ENCODE data around the gene BTF3L4. TPM values are rescaled to one million over a fixed set of nuclear protein-coding genes. Genes with fewer than 3 reads are reported as not detected.
"Not testable (repeated sequence)": the region's sequence is repeated elsewhere in the genome, so short reads cannot be mapped to it uniquely, and the experiment has no call there.

BTF3L4 gene
- total RNA-seq, 2 donors from 2014 or later = 20.2 to 29.8 TPM

GRCh38 chr1:52041551-52042185 lies 14.4 kb upstream of the BTF3L4 start:
- H3K9me3 Mint-ChIP-seq = no peaks in the 10 kb centered on the region
- no peak overlapping the region for H3K4me3 Mint-ChIP-seq
- peaks cover 9% of the 10 kb centered on the region for H3K4me1 Mint-ChIP-seq
- peaks cover 70% of the 10 kb centered on the region for H3K36me3 Mint-ChIP-seq (ENCODE audit: low read depth)
- ATAC-seq (replicated peaks) = no peak
- H3K27ac Mint-ChIP-seq = no peak overlapping the region
- no peaks in the 10 kb centered on the region for H3K27me3 Mint-ChIP-seq

GRCh38 chr1:52045236-52045635 lies 10.9 kb upstream of the BTF3L4 start:
- H3K4me1 Mint-ChIP-seq = peaks cover 13% of the 10 kb centered on the region
- ATAC-seq (replicated peaks) = no peak
- H3K36me3 Mint-ChIP-seq (ENCODE audit: low read depth) = peaks cover 46% of the 10 kb centered on the region

GRCh38 chr1:52045666-52046195 lies 10.4 kb upstream of the BTF3L4 start:
- H3K36me3 Mint-ChIP-seq (ENCODE audit: low read depth) = peaks cover 46% of the 10 kb centered on the region
- not testable (repeated sequence) for H3K27ac Mint-ChIP-seq, H3K27me3 Mint-ChIP-seq

More at GRCh38 chr1:52045236-52045635, 10.9 kb upstream of the BTF3L4 start:
- H3K4me3 Mint-ChIP-seq = no peak overlapping the region
- H3K27me3 Mint-ChIP-seq = no peaks in the 10 kb centered on the region
- H3K27ac Mint-ChIP-seq = no peak overlapping the region
- no peaks in the 10 kb centered on the region for H3K9me3 Mint-ChIP-seq

GRCh38 chr1:52049337-52049736 lies 6.8 kb upstream of the BTF3L4 start:
- ATAC-seq (replicated peaks); H3K4me3 Mint-ChIP-seq; H3K27ac Mint-ChIP-seq; H3K27me3 Mint-ChIP-seq; H3K9me3 Mint-ChIP-seq: not testable (repeated sequence)
- Mint-ChIP-seq H3K36me3 (ENCODE audit: low read depth) (peaks cover 58% of the 10 kb centered on the region), H3K4me1 (peaks cover 23% of the 10 kb centered on the region)

More at GRCh38 chr1:52045666-52046195, 10.4 kb upstream of the BTF3L4 start:
- not testable (repeated sequence) for H3K9me3 Mint-ChIP-seq; H3K4me3 Mint-ChIP-seq; ATAC-seq (replicated peaks)
- H3K4me1 Mint-ChIP-seq = peaks cover 13% of the 10 kb centered on the region

GRCh38 chr1:52053862-52054261 lies 2.2 kb upstream of the BTF3L4 start:
- H3K27me3 Mint-ChIP-seq = no peaks in the 10 kb centered on the region
- H3K9me3 Mint-ChIP-seq = no peaks in the 10 kb centered on the region
- peak overlapping the region; percentile 98 for H3K27ac Mint-ChIP-seq
- no peak for ATAC-seq (replicated peaks)
- peak overlapping the region; percentile 100 for H3K4me3 Mint-ChIP-seq
- peaks cover 76% of the 10 kb centered on the region for H3K36me3 Mint-ChIP-seq (ENCODE audit: low read depth)
- H3K4me1 Mint-ChIP-seq = peaks cover 24% of the 10 kb centered on the region

- ATAC-seq (replicated peaks) = no peak
- peak overlapping the region; percentile 98 for H3K27ac Mint-ChIP-seq
- H3K4me1 Mint-ChIP-seq = peaks cover 27% of the 10 kb centered on the region
- H3K27me3 Mint-ChIP-seq = no peaks in the 10 kb centered on the region
- H3K9me3 Mint-ChIP-seq = no peaks in the 10 kb centered on the region
- H3K4me3 Mint-ChIP-seq = peak overlapping the region; percentile 100
- H3K36me3 Mint-ChIP-seq (ENCODE audit: low read depth) = peaks cover 83% of the 10 kb centered on the region
Observed at GRCh38 chr1:52054496-52055065, 1.5 kb upstream of the BTF3L4 start.

- Mint-ChIP-seq H3K4me3 (peak within 1 kb of the TSS; percentile 100), H3K27me3 (no peaks in the 10 kb centered on the region), H3K27ac (peak within 1 kb of the TSS; percentile 98), H3K9me3 (no peaks in the 10 kb centered on the region), H3K4me1 (peaks cover 27% of the 10 kb centered on the region), H3K36me3 (ENCODE audit: low read depth) (peaks cover 86% of the 10 kb centered on the region)
- peak; percentile 75 for ATAC-seq (replicated peaks)
Observed at GRCh38 chr1:52055066-52055865, 829 bp upstream of the BTF3L4 start, which contains the start of gene TXNDC12. TXNDC12 (minus strand) TSS chr1:52055191; CDS start chr1:52055096, 95 bp downstream.

GRCh38 chr1:52055866-52056162 lies 281 bp upstream of the BTF3L4 start:
- peak overlapping the region; percentile 100 for H3K4me3 Mint-ChIP-seq
- H3K4me1 Mint-ChIP-seq = peaks cover 27% of the 10 kb centered on the region
- peak overlapping the region; percentile 98 for H3K27ac Mint-ChIP-seq
- H3K27me3 Mint-ChIP-seq = no peaks in the 10 kb centered on the region
- ATAC-seq (replicated peaks) = no peak
- peaks cover 86% of the 10 kb centered on the region for H3K36me3 Mint-ChIP-seq (ENCODE audit: low read depth)
- H3K9me3 Mint-ChIP-seq = no peaks in the 10 kb centered on the region

GRCh38 chr1:52056937-52057231 lies 789 bp downstream of the BTF3L4 start:
- Mint-ChIP-seq H3K4me3 (peak overlapping the region; percentile 100), H3K36me3 (ENCODE audit: low read depth) (peaks cover 83% of the 10 kb centered on the region), H3K9me3 (no peaks in the 10 kb centered on the region)

GRCh38 chr1:52057255-52057654 lies 1.2 kb downstream of the BTF3L4 start:
- Mint-ChIP-seq H3K36me3 (ENCODE audit: low read depth) (peaks cover 83% of the 10 kb centered on the region), H3K27ac (peak overlapping the region; percentile 98), H3K4me1 (peaks cover 25% of the 10 kb centered on the region), H3K4me3 (peak overlapping the region; percentile 100), H3K27me3 (no peaks in the 10 kb centered on the region), H3K9me3 (no peaks in the 10 kb centered on the region)
- ATAC-seq (replicated peaks) = no peak

More at GRCh38 chr1:52056937-52057231, 789 bp downstream of the BTF3L4 start:
- Mint-ChIP-seq H3K27ac (peak overlapping the region; percentile 98), H3K4me1 (peaks cover 27% of the 10 kb centered on the region), H3K27me3 (no peaks in the 10 kb centered on the region)
- ATAC-seq (replicated peaks) = no peak

GRCh38 chr1:52057876-52058415 lies 1.9 kb downstream of the BTF3L4 start:
- Mint-ChIP-seq H3K9me3 (no peaks in the 10 kb centered on the region), H3K36me3 (ENCODE audit: low read depth) (peaks cover 83% of the 10 kb centered on the region), H3K27ac (peak overlapping the region; percentile 98), H3K4me3 (peak overlapping the region; percentile 100), H3K4me1 (peaks cover 21% of the 10 kb centered on the region), H3K27me3 (no peaks in the 10 kb centered on the region)
- no peak for ATAC-seq (replicated peaks)

- Mint-ChIP-seq H3K4me3 (peak overlapping the region; percentile 9), H3K4me1 (peaks cover 20% of the 10 kb centered on the region), H3K27me3 (no peaks in the 10 kb centered on the region), H3K27ac (no peak overlapping the region), H3K36me3 (ENCODE audit: low read depth) (peaks cover 84% of the 10 kb centered on the region), H3K9me3 (no peaks in the 10 kb centered on the region)
- ATAC-seq (replicated peaks) = no peak
Observed at GRCh38 chr1:52059321-52059720, 3.2 kb downstream of the BTF3L4 start.

- no peak for ATAC-seq (replicated peaks)
- Mint-ChIP-seq H3K9me3 (no peaks in the 10 kb centered on the region), H3K4me3 (no peak overlapping the region), H3K4me1 (peaks cover 20% of the 10 kb centered on the region), H3K36me3 (ENCODE audit: low read depth) (peaks cover 84% of the 10 kb centered on the region), H3K27ac (no peak overlapping the region), H3K27me3 (no peaks in the 10 kb centered on the region)
Observed at GRCh38 chr1:52059888-52060287, 3.8 kb downstream of the BTF3L4 start.

- peaks cover 20% of the 10 kb centered on the region for H3K4me1 Mint-ChIP-seq
- H3K4me3 Mint-ChIP-seq = no peak overlapping the region
- ATAC-seq (replicated peaks) = no peak
- H3K27me3 Mint-ChIP-seq = no peaks in the 10 kb centered on the region
- H3K36me3 Mint-ChIP-seq (ENCODE audit: low read depth) = peaks cover 86% of the 10 kb centered on the region
- H3K27ac Mint-ChIP-seq = no peak overlapping the region
- no peaks in the 10 kb centered on the region for H3K9me3 Mint-ChIP-seq
Observed at GRCh38 chr1:52060822-52061221, 4.7 kb downstream of the BTF3L4 start.
